H1 (cell line): ENCODE results near the gene ATG2B. TPM values are rescaled to one million over a fixed set of nuclear protein-coding genes. Genes with fewer than 3 reads are reported as not detected.

Experiments
- CTCF ChIA-PET: fragments of 300-600 bp; sonication (Branson Sonifier 250); formaldehyde crosslinking; loops from one replicate; lab custom pipeline; 2021; ENCODE audit not compliant: partially characterized antibody; lab: Charles Lee
- POLR2A ChIA-PET: fragments of 300-600 bp; sonication (Branson Sonifier 250); formaldehyde crosslinking; loops from one replicate; lab custom pipeline; 2021; ENCODE audit warnings: inconsistent platforms; ENCODE audit not compliant: partially characterized antibody; lab: Charles Lee
- DNase-seq, 2 experiments: peaks; one replicate each; pipeline versions ENCODE4 v3.0.0 to v3.0.0-alpha.2; 2010 to 2022; ENCODE audit warnings: low spot score in 2 of 2, low read depth in 1 of 2, mixed read lengths in 1 of 2
- FAIRE-seq: peaks from 2 replicates; lab custom pipeline; 2011; peaks lifted over from hg19 to GRCh38; lab: Jason Lieb, UNC
- H2AFZ ChIP-seq: 2 replicates; pipeline ENCODE4 v1.8.1; 2012; ENCODE audit warnings: low read length, inconsistent platforms
- H2AK5ac ChIP-seq: 2 replicates; pipeline ENCODE4 v1.6.1; 2013; ENCODE audit warnings: low read depth, low read length
- H2BK120ac ChIP-seq: replicated peaks from 2 replicates; pipeline ENCODE3; 2013; ENCODE audit warnings: low read depth, low read length, inconsistent platforms
- H2BK12ac ChIP-seq: 2 replicates; pipeline ENCODE4 v1.6.1; 2013; ENCODE audit warnings: low read depth, low read length
- H2BK15ac ChIP-seq: 2 replicates; pipeline ENCODE4 v1.6.1; 2013; ENCODE audit warnings: low read length
- H2BK20ac ChIP-seq: 2 replicates; pipeline ENCODE4 v1.6.1; 2013; ENCODE audit warnings: low read length
- H2BK5ac ChIP-seq: 2 replicates; pipeline ENCODE4 v1.6.1; 2013; ENCODE audit warnings: low read depth, low read length
- H3K14ac ChIP-seq: 2 replicates; pipeline ENCODE4 v1.6.1; 2013; ENCODE audit warnings: inconsistent platforms; ENCODE audit not compliant: insufficient read length
- H3K18ac ChIP-seq: 2 replicates; pipeline ENCODE4 v1.6.1; 2013; ENCODE audit warnings: low read length; ENCODE audit errors: extremely low read depth
- H3K23ac ChIP-seq: 2 replicates; pipeline ENCODE4 v1.6.1; 2013; ENCODE audit warnings: inconsistent platforms; ENCODE audit not compliant: insufficient read length
- H3K23me2 ChIP-seq: 2 replicates; pipeline ENCODE4 v1.6.1; 2013; ENCODE audit warnings: low read depth, low read length
- H3K27ac ChIP-seq: 2 replicates; pipeline ENCODE4 v1.6.1; 2011; ENCODE audit warnings: low read depth, low read length, inconsistent platforms
- H3K27me3 ChIP-seq, 4 experiments: replicated peaks in 1 of 4; 1 replicate in 1 of 4; 2 replicates in 3 of 4; pipeline versions ENCODE4 v1.6.1 to v1.8.1; 2011 to 2013; ENCODE audit warnings: low read length in 3 of 4, mild to moderate bottlenecking in 3 of 4, inconsistent platforms in 2 of 4, mixed read lengths in 2 of 4, moderate library complexity in 1 of 4; ENCODE audit not compliant: control insufficient read depth in 3 of 4, insufficient read depth in 3 of 4; ENCODE audit errors: extremely low read depth in 1 of 4
- H3K36me3 ChIP-seq, 4 experiments: 2 replicates each; pipeline versions ENCODE4 v1.6.1 to v1.8.1; 2011 to 2013; ENCODE audit warnings: mild to moderate bottlenecking in 4 of 4, low read length in 3 of 4, moderate library complexity in 2 of 4, control low read depth in 1 of 4, inconsistent platforms in 1 of 4; ENCODE audit not compliant: insufficient read depth in 4 of 4, control insufficient read depth in 2 of 4
- H3K4ac ChIP-seq: replicated peaks from 2 replicates; pipeline ENCODE3; 2013; ENCODE audit warnings: low read length, low read depth, mixed read lengths, inconsistent platforms; ENCODE audit not compliant: insufficient read length
- H3K4me1 ChIP-seq, 4 experiments: replicated peaks in 1 of 4; 1 replicate in 1 of 4; 2 replicates in 3 of 4; pipeline versions ENCODE4 v1.6.1 to v1.8.1; 2011 to 2013; ENCODE audit warnings: low read length in 3 of 4, inconsistent platforms in 2 of 4, mixed read lengths in 1 of 4; ENCODE audit not compliant: insufficient read depth in 4 of 4, control insufficient read depth in 3 of 4
- H3K4me2 ChIP-seq, 2 experiments: 2 replicates each; pipeline versions ENCODE4 v1.6.1 to v1.8.1; 2011 to 2013; ENCODE audit warnings: low read depth in 2 of 2, low read length in 2 of 2, control low read depth in 1 of 2, inconsistent platforms in 1 of 2, mild to moderate bottlenecking in 1 of 2; ENCODE audit not compliant: insufficient read depth in 1 of 2
- H3K4me3 ChIP-seq, 4 experiments: fragments of 200-600, 300-600 bp in 1 of 4; sonication (generic), shearing (Covaris generic), sonication (Bioruptor Twin) in 1 of 4; 2 replicates each; pipeline versions ENCODE4 v1.5.1 to v1.8.1; 2011 to 2016; ENCODE audit warnings: low read length in 4 of 4, low read depth in 3 of 4, control low read depth in 2 of 4, inconsistent platforms in 2 of 4, mild to moderate bottlenecking in 2 of 4, mixed read lengths in 1 of 4, moderate library complexity in 1 of 4; ENCODE audit not compliant: insufficient read depth in 2 of 4; ENCODE audit errors: extremely low read depth in 1 of 4
- H3K56ac ChIP-seq: replicated peaks from 2 replicates; pipeline ENCODE3; 2013; ENCODE audit warnings: low read depth, mild to moderate bottlenecking, mixed read lengths, low read length, inconsistent platforms; ENCODE audit not compliant: insufficient read length
- H3K79me1 ChIP-seq: 2 replicates; pipeline ENCODE4 v1.6.1; 2013; ENCODE audit warnings: low read depth, low read length, control low read depth
- H3K79me2 ChIP-seq, 2 experiments: 2 replicates each; pipeline versions ENCODE4 v1.6.1 to v1.8.1; 2012 to 2013; ENCODE audit warnings: low read length in 2 of 2, mild to moderate bottlenecking in 2 of 2, inconsistent platforms in 1 of 2; ENCODE audit not compliant: insufficient read depth in 2 of 2, control insufficient read depth in 1 of 2
- H3K9ac ChIP-seq, 4 experiments: replicated peaks in 1 of 4; 1 replicate in 1 of 4; 2 replicates in 3 of 4; pipeline versions ENCODE4 v1.6.1 to v1.8.1; 2011 to 2013; ENCODE audit warnings: low read depth in 3 of 4, low read length in 3 of 4, control low read depth in 2 of 4, mild to moderate bottlenecking in 2 of 4, moderate library complexity in 2 of 4, inconsistent platforms in 1 of 4; ENCODE audit errors: extremely low read depth in 1 of 4
- H3K9me3 ChIP-seq, 2 experiments: 2 replicates each; pipeline versions ENCODE4 v1.6.1 to v1.8.1; 2012 to 2013; ENCODE audit warnings: mild to moderate bottlenecking in 2 of 2, moderate library complexity in 2 of 2, control low read depth in 1 of 2, inconsistent platforms in 1 of 2, low read depth in 1 of 2, low read length in 1 of 2, mixed read lengths in 1 of 2; ENCODE audit not compliant: insufficient read depth in 2 of 2
- H4K20me1 ChIP-seq, 2 experiments: replicated peaks in 1 of 2; 2 replicates each; pipeline versions ENCODE3 to v1.8.1; 2011 to 2013; ENCODE audit warnings: inconsistent platforms in 2 of 2, low read length in 2 of 2, mild to moderate bottlenecking in 1 of 2; ENCODE audit not compliant: insufficient read depth in 2 of 2, control insufficient read depth in 1 of 2
- H4K5ac ChIP-seq: 2 replicates; pipeline ENCODE4 v1.6.1; 2013; ENCODE audit warnings: low read length, low read depth, mixed read lengths, inconsistent platforms; ENCODE audit not compliant: insufficient read length
- H4K8ac ChIP-seq: 2 replicates; pipeline ENCODE4 v1.8.0; 2013; ENCODE audit warnings: mild to moderate bottlenecking, moderate library complexity, low read length, inconsistent platforms; ENCODE audit not compliant: insufficient read depth; ENCODE audit errors: extremely low read depth
- H4K91ac ChIP-seq: replicated peaks from 2 replicates; pipeline ENCODE3; 2013; ENCODE audit warnings: low read length, mixed read lengths, inconsistent platforms; ENCODE audit not compliant: insufficient read length
- CTBP2 ChIP-seq: IDR thresholded peaks from 2 replicates; pipeline ENCODE4 v1.7.0; 2011; ENCODE audit warnings: borderline replicate concordance, mild to moderate bottlenecking, moderate library complexity, mixed read lengths, low read length; ENCODE audit not compliant: insufficient read depth, insufficient read length
- KDM5A ChIP-seq: fragments of 200-600 bp; IDR thresholded peaks from 2 replicates; pipeline ENCODE4 v1.7.1; 2012; ENCODE audit warnings: mild to moderate bottlenecking, low read length, inconsistent platforms, mixed read lengths
- WGBS, 2 experiments: shearing (Covaris generic) in 1 of 2; methylation state at CpG; one replicate each; pipeline versions ENCODE4 v1.1.6 to v1.1.7; 2013 to 2015; ENCODE audit warnings: low lambda C conversion rate in 2 of 2, mixed read lengths in 2 of 2, inconsistent platforms in 1 of 2, low coverage in 1 of 2, missing lambda C conversion rate in 1 of 2; ENCODE audit not compliant: insufficient replicate concordance in 2 of 2, insufficient coverage in 1 of 2, insufficient read length in 1 of 2; ENCODE audit errors: extremely low coverage in 1 of 2, missing lambda C conversion rate in 1 of 2; 5-methylcytosine and 5-hydroxymethylcytosine counted together
- polyA plus RNA-seq, 7 experiments: library from polyadenylated mRNA; depleted of rRNA in 3 of 7; stranded (reverse) in 5 of 7; unstranded in 2 of 7; fragments of >200 nt in 5 of 7; fragments of 200-250 nt in 2 of 7; gene quantifications; 1 replicate in 5 of 7; 2 replicates in 1 of 7; 4 replicates in 1 of 7; pipeline versions ENCODE4 v1.2.1 to v1.2.3, GENCODE V29; 2011 to 2013; ENCODE audit warnings: missing spikeins in 2 of 7, mixed read lengths in 2 of 7
- total RNA-seq: library from RNA; stranded (reverse); fragmentation: NEBNext Ultra II Directional; extraction: Animal tissue kit (Norgen Biotek cat#: 25700); gene quantifications from 2 replicates; pipeline ENCODE4 v1.2.1, GENCODE V29; 2021

ATG2B gene
- total and polyA plus RNA-seq, 2 of the 8 experiments (the other 6 are each of a cell fraction or from before 2014, with no cell fraction given), result 4.6 to 14.4 TPM

- Histone ChIP-seq H3K18ac (no peak overlapping the region), H3K79me2 (no peaks in the 10 kb centered on the region), H4K8ac (no peak overlapping the region), H3K23ac (no peak overlapping the region), H3K27ac (no peak overlapping the region), H3K4me1 (no peaks in the 10 kb centered on the region), H3K23me2 (no peaks in the 10 kb centered on the region; the same call in 1 of the 2 replicates), H3K14ac (no peak overlapping the region), H2BK12ac (no peak overlapping the region), H2AK5ac (no peak overlapping the region), H3K79me1 (no peaks in the 10 kb centered on the region), H2BK15ac (no peak overlapping the region), H2AFZ (no peak overlapping the region), H4K20me1 (no peaks in the 10 kb centered on the region), H2BK20ac (no peak overlapping the region), H3K4ac (no peak overlapping the region), H2BK120ac (no peak overlapping the region), H3K9ac (no peak overlapping the region), H3K27me3 (no peaks in the 10 kb centered on the region), H4K5ac (no peak overlapping the region), H3K56ac (no peak overlapping the region), H3K4me2 (no peak overlapping the region), H3K9me3 (no peaks in the 10 kb centered on the region), H4K91ac (no peak overlapping the region), H3K36me3 (peaks cover 0 to 4% (median 0%) of the 10 kb centered on the region in 4 experiments; a peak in 2 of 8 replicates), H3K4me3 (no peak overlapping the region), H2BK5ac (no peak overlapping the region)
- WGBS, 2 experiments, result 89% methylated on average over 4 of the region's 4 CpGs; no CpG with 5 or more reads in 1 of the 2 experiments
- TF ChIP-seq CTBP2 (no peak), KDM5A (no peak)
- no peak for FAIRE-seq
- DNase-seq, result no peak
- CTCF ChIA-PET, result interaction anchor here (1.0 to 3.1 kb wide), 7 partner anchors 17 to 238 kb away, joined by 3 to 16 read pairs (median 4); no protein-coding TSS in a partner anchor
- POLR2A ChIA-PET, result no interaction called here
These were observed 65.1 kb downstream of the ATG2B start for GRCh38 chr14:96297997-96298515.
